OCI-LY7 (cell line): ENCODE results near the gene GLIS1. TPM values are rescaled to one million over a fixed set of nuclear protein-coding genes. Genes with fewer than 3 reads are reported as not detected.

Experiments used
- BruUV-seq: library from RNA; stranded (reverse); fragments of 400-500 nt; replicated peaks from 2 replicates; lab custom pipeline; 2021; lab: Mats Ljungman, UMichigan
- CTCF ChIA-PET: fragments of 300-600 bp; sonication (Branson Sonifier 250); formaldehyde crosslinking; loops from one replicate; lab custom pipeline; 2022; ENCODE audit warnings: antibody characterized with exemption; ENCODE audit not compliant: unreplicated experiment; lab: Charles Lee
- POLR2A ChIA-PET: fragments of 300-600 bp; sonication (Branson Sonifier 250); formaldehyde crosslinking; loops from one replicate; lab custom pipeline; 2022; ENCODE audit warnings: antibody characterized with exemption; lab: Charles Lee
- DNase-seq: peaks from one replicate; pipeline ENCODE4 v3.0.0-alpha.2; 2015; ENCODE audit warnings: low spot score
- H2AFZ ChIP-seq: fragments of 200-600 bp; sonication (generic), shearing (Covaris generic); 2 replicates; pipeline ENCODE4 v1.6.1; 2014; ENCODE audit warnings: mild to moderate bottlenecking, antibody characterized with exemption, low read length, moderate library complexity
- H3K27ac ChIP-seq: fragments of 200-600 bp; sonication (generic); 2 replicates; pipeline ENCODE4 v1.5.1; 2014; ENCODE audit warnings: mixed run types, low read depth, mild to moderate bottlenecking, moderate library complexity, low read length, inconsistent platforms; ENCODE audit not compliant: poor library complexity, severe bottlenecking
- H3K36me3 ChIP-seq: fragments of 200-600 bp; sonication (generic); 2 replicates; pipeline ENCODE4 v1.6.1; 2014; ENCODE audit warnings: mild to moderate bottlenecking, antibody characterized with exemption, low read length, moderate library complexity, mixed read lengths; ENCODE audit not compliant: insufficient read depth
- H3K4me1 ChIP-seq: fragments of 200-600 bp; sonication (generic); 2 replicates; pipeline ENCODE4 v1.5.1; 2014; ENCODE audit warnings: mild to moderate bottlenecking, low read length; ENCODE audit not compliant: insufficient read depth, poor library complexity, severe bottlenecking
- H3K4me2 ChIP-seq: fragments of 200-600 bp; sonication (generic); 2 replicates; pipeline ENCODE4 v1.6.1; 2014; ENCODE audit warnings: mild to moderate bottlenecking, low read length
- H3K4me3 ChIP-seq: fragments of 200-600 bp; sonication (generic); 2 replicates; pipeline ENCODE4 v1.5.1; 2014; ENCODE audit warnings: mild to moderate bottlenecking, low read depth, low read length; ENCODE audit not compliant: poor library complexity, severe bottlenecking
- H3K79me2 ChIP-seq: fragments of 200-600 bp; sonication (generic); 2 replicates; pipeline ENCODE4 v1.6.1; 2016; ENCODE audit warnings: low read depth, mild to moderate bottlenecking, low read length, moderate library complexity, mixed read lengths; ENCODE audit not compliant: insufficient read depth
- H3K9me2 ChIP-seq: fragments of 200-600 bp; sonication (generic); 2 replicates; pipeline ENCODE4 v1.6.1; 2016; ENCODE audit warnings: mild to moderate bottlenecking, low read length, mixed read lengths; ENCODE audit not compliant: insufficient read depth
- H3K9me3 ChIP-seq: fragments of 200-600 bp; sonication (generic); 2 replicates; pipeline ENCODE4 v1.6.1; 2014; ENCODE audit warnings: mild to moderate bottlenecking, mixed run types, low read length, mixed read lengths
- H4K20me1 ChIP-seq: fragments of 200-600 bp; sonication (generic); 2 replicates; pipeline ENCODE4 v1.6.1; 2014; ENCODE audit warnings: mild to moderate bottlenecking, antibody characterized with exemption, low read length, moderate library complexity, mixed read lengths; ENCODE audit not compliant: insufficient read depth
- CTCF ChIP-seq: fragments of 200-600 bp; sonication (generic); conservative IDR thresholded peaks from 2 replicates; pipeline ENCODE4 v1.5.1; 2014; ENCODE audit warnings: mild to moderate bottlenecking, antibody characterized with exemption, low read length, moderate library complexity, mixed read lengths
- EZH2phosphoT487 ChIP-seq: fragments of 200-600 bp; sonication (generic); IDR thresholded peaks from 2 replicates; pipeline ENCODE4 v1.6.1; 2018; ENCODE audit warnings: low read depth, borderline replicate concordance, mild to moderate bottlenecking, mixed run types, antibody characterized with exemption, low read length, moderate library complexity, mixed read lengths
- intact Hi-C: fragments of 100-400 bp; cut with micrococcal nuclease; formaldehyde crosslinking; loops from one replicate; pipeline ENCODE4 v1.10.0; 2022; ENCODE audit not compliant: unreplicated experiment
- total RNA-seq, 2 experiments: library from RNA; depleted of rRNA in 1 of 2; stranded (reverse); fragments of >200 nt in 1 of 2; shearing (Covaris generic) in 1 of 2; gene quantifications; 2 replicates each; pipeline ENCODE4 v1.2.3, GENCODE V29; 2014 to 2022

The GLIS1 gene
- total RNA-seq, 2 experiments from 2014 or later = not detected

GRCh38 chr1:53532912-53533311 lies 206.1 kb downstream of the GLIS1 start:
- Histone ChIP-seq H3K27ac (no peak overlapping the region), H3K4me1 (no peaks in the 10 kb centered on the region), H3K9me3 (no peaks in the 10 kb centered on the region), H3K4me3 (no peak overlapping the region), H2AFZ (no peak overlapping the region), H3K9me2 (no peaks in the 10 kb centered on the region), H3K79me2 (no peaks in the 10 kb centered on the region), H3K4me2 (no peak overlapping the region), H4K20me1 (no peaks in the 10 kb centered on the region), H3K36me3 (no peaks in the 10 kb centered on the region)
- intact Hi-C loops = no loop called here
- no peak for DNase-seq
- CTCF ChIA-PET = no interaction called here
- no TSS peak for BruUV-seq
- TF ChIP-seq CTCF = no peak
- no peak for TF ChIP-seq EZH2phosphoT487
- POLR2A ChIA-PET = no interaction called here

GRCh38 chr1:53532377-53532776 lies 206.6 kb downstream of the GLIS1 start:
- Histone ChIP-seq H4K20me1 (no peaks in the 10 kb centered on the region), H3K4me1 (no peaks in the 10 kb centered on the region), H3K36me3 (no peaks in the 10 kb centered on the region), H2AFZ (no peak overlapping the region), H3K4me3 (no peak overlapping the region), H3K79me2 (no peaks in the 10 kb centered on the region), H3K27ac (no peak overlapping the region), H3K9me2 (no peaks in the 10 kb centered on the region), H3K4me2 (no peak overlapping the region), H3K9me3 (no peaks in the 10 kb centered on the region)
- intact Hi-C loops = no loop called here
- no TSS peak for BruUV-seq
- ChIA-PET CTCF (no interaction called here), POLR2A (no interaction called here)
- DNase-seq = no peak
- TF ChIP-seq EZH2phosphoT487 (no peak), CTCF (no peak)

- no peak for DNase-seq
- CTCF ChIA-PET = no interaction called here
- POLR2A ChIA-PET = interaction anchor here (0.6 kb wide), 1 partner anchor 19 kb away, joined by 3 read pairs; no protein-coding TSS in a partner anchor
- Histone ChIP-seq H3K9me2 (no peaks in the 10 kb centered on the region), H3K79me2 (no peaks in the 10 kb centered on the region), H3K4me3 (no peak overlapping the region), H3K4me1 (no peaks in the 10 kb centered on the region), H3K36me3 (no peaks in the 10 kb centered on the region), H2AFZ (no peak overlapping the region), H3K27ac (no peak overlapping the region), H4K20me1 (no peaks in the 10 kb centered on the region), H3K4me2 (no peak overlapping the region), H3K9me3 (no peaks in the 10 kb centered on the region)
- no TSS peak for BruUV-seq
- intact Hi-C loops = no loop called here
- TF ChIP-seq CTCF (no peak), EZH2phosphoT487 (no peak)
Observed at GRCh38 chr1:53530550-53530949, 208.4 kb downstream of the GLIS1 start.
